ENCODE results near the gene NDUFAF7. TPM values are rescaled to one million over a fixed set of nuclear protein-coding genes. Genes with fewer than 3 reads are reported as not detected.
"Not testable (repeated sequence)": the region's sequence is repeated elsewhere in the genome, so short reads cannot be mapped to it uniquely, and the experiment has no call there.

Gene NDUFAF7
- total RNA-seq, 2 donors from 2014 or later, result 15.2 to 22.3 TPM

DNA sequence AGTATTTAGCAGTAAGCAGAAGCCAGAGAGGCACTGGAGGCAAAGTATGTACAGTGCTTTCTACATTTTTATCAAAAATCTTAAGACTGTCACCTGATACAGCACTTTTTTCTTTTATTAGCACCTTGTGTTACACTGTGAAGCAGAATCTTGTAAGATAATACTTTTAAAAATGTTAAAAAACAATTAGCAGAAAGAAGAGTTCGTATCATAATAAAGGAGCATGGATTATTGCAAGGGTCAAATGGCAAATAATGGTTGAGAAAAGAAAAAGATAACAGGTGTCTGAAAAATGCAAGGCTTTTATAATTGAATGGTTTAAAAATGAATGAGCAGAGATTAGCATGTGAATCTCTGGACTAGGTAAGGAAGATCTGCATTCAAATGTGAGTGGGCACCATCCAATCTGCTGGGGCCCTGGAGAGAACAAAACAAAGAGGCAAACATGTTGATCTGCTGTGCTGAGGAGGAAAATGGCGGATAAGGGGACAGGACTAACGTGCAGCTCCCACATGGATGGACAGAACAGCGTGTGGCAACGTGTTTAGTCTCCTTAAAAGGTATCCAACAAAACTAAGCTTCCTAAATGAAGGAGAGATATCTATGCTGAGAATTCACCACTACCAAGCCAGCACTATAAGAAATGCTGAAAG is 25.6 kb upstream of the NDUFAF7 start:
- Histone ChIP-seq H3K36me3 (peaks cover 65% of the 10 kb centered on the region), H3K4me1 (ENCODE audit: control insufficient read depth in 1 of 2, low read depth in 2 of 2) (no peaks in the 10 kb centered on the region), H3K27me3 (replicated peaks; ENCODE audit: insufficient read depth) (no peaks in the 10 kb centered on the region), H3K4me3 (no peak overlapping the region), H3K27ac (no peak overlapping the region), H3K9me3 (peaks cover 19% of the 10 kb centered on the region)
- no peak for DNase-seq (ENCODE audit: low spot score)
- no peak for ATAC-seq (ENCODE audit: insufficient number of reproducible peaks, low FRiP score, low read depth)
- TF ChIP-seq, protein P1, sequence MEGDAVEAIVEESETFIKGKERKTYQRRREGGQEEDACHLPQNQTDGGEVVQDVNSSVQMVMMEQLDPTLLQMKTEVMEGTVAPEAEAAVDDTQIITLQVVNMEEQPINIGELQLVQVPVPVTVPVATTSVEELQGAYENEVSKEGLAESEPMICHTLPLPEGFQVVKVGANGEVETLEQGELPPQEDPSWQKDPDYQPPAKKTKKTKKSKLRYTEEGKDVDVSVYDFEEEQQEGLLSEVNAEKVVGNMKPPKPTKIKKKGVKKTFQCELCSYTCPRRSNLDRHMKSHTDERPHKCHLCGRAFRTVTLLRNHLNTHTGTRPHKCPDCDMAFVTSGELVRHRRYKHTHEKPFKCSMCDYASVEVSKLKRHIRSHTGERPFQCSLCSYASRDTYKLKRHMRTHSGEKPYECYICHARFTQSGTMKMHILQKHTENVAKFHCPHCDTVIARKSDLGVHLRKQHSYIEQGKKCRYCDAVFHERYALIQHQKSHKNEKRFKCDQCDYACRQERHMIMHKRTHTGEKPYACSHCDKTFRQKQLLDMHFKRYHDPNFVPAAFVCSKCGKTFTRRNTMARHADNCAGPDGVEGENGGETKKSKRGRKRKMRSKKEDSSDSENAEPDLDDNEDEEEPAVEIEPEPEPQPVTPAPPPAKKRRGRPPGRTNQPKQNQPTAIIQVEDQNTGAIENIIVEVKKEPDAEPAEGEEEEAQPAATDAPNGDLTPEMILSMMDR (IDR thresholded peaks at IDR 0.05), result no peak

DNA sequence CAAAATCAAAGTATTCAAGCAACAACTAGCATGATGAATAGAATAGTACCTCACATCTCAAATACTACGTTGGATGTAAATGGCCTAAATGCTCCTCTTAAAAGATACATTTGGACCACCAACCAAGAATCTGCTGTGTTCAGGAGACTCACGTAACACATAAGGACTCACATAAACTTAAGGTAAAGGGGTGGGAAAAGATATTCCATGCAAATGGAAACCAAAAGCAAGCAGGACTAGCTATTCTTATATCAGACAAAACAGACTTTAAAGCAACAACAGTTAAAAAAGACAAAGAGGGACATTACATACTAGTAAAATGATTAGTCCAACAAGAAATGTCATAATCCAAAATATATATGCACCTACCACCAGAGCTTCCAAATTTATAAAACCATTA is 24.7 kb upstream of the NDUFAF7 start:
- ATAC-seq (ENCODE audit: insufficient number of reproducible peaks, low FRiP score, low read depth); H3K4me3 ChIP-seq; H3K27ac ChIP-seq; H3K4me1 ChIP-seq (ENCODE audit: control insufficient read depth in 1 of 2, low read depth in 2 of 2); DNase-seq (ENCODE audit: low spot score); H3K27me3 ChIP-seq (replicated peaks; ENCODE audit: insufficient read depth): not testable (repeated sequence)
- Histone ChIP-seq H3K36me3 (peaks cover 64% of the 10 kb centered on the region), H3K9me3 (peaks cover 19% of the 10 kb centered on the region)

DNA sequence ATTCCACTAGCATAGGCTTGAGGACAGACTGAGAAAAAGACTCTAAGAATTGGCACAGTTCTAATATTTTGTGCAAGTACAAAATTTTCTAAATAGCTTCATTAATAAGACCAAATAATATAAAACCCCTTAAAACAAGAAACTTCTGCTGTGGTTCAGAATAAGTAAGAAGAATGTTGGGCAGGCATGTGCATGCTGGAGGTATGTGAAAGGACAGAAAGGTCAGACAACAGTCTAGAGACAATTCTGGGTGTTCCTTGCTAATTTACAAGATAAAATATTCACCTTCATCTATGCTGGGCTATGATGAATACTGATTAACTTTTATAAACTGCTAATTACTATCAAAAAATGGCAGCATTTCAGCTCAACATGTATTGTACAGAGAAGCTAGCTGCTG is 20.2 kb upstream of the NDUFAF7 start:
- H3K36me3 ChIP-seq, result peaks cover 53% of the 10 kb centered on the region
- no peak overlapping the region for H3K27ac ChIP-seq
- TF ChIP-seq, protein P1 (IDR thresholded peaks at IDR 0.05), result no peak
- H3K27me3 ChIP-seq (replicated peaks; ENCODE audit: insufficient read depth), result no peaks in the 10 kb centered on the region
- no peak for ATAC-seq (ENCODE audit: insufficient number of reproducible peaks, low FRiP score, low read depth)
- no peak for DNase-seq (ENCODE audit: low spot score)
- no peaks in the 10 kb centered on the region for H3K4me1 ChIP-seq (ENCODE audit: control insufficient read depth in 1 of 2, low read depth in 2 of 2)
- H3K4me3 ChIP-seq, result no peak overlapping the region
- H3K9me3 ChIP-seq, result peaks cover 14% of the 10 kb centered on the region

DNA sequence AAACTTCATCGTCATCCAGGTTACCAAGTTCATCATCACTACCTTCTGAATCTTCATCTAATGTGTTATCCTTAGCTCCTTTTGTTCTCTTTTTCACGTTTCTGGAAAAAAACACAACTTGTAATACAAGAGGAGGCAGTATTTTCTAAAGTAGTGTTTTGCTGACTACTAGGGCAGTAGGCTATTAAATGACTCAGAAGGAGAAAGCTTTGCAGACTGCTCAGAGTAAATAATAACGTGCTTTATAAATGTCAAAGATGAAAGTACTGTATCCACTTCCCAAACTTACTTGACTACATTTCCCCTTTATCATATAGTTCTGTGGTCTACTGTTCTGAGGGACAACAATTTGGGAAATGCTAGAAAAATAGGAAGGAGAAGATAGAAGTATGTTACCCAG is 19.5 kb upstream of the NDUFAF7 start:
- no peak for ATAC-seq (ENCODE audit: insufficient number of reproducible peaks, low FRiP score, low read depth)
- Histone ChIP-seq H3K36me3 (peaks cover 52% of the 10 kb centered on the region), H3K9me3 (peaks cover 14% of the 10 kb centered on the region), H3K27ac (no peak overlapping the region), H3K4me1 (ENCODE audit: control insufficient read depth in 1 of 2, low read depth in 2 of 2) (no peaks in the 10 kb centered on the region), H3K4me3 (no peak overlapping the region), H3K27me3 (replicated peaks; ENCODE audit: insufficient read depth) (no peaks in the 10 kb centered on the region)
- no peak for DNase-seq (ENCODE audit: low spot score)
- TF ChIP-seq, protein P1 (IDR thresholded peaks at IDR 0.05), result no peak

DNA sequence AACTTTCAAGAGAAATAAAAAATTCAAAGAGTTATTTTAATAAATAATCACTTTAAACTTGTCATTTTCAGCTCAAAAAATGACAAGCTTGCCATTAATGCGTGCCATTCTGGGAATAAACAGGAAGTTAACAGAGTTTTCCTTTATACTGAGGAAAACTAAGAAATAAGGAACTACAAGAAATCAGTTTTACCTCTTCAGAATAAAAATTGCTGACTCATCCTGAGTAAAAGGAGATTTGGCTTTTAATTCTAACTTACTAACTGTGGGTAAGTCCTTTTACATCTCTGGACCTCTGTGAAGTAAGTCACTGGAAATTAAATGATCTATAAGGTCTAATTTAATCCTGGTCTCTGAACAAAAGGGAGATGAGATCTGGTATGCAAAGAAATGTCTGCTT is 16.2 kb upstream of the NDUFAF7 start:
- no peak overlapping the region for H3K27ac ChIP-seq
- ATAC-seq (ENCODE audit: insufficient number of reproducible peaks, low FRiP score, low read depth) (no peak), DNase-seq (ENCODE audit: low spot score) (no peak)
- H3K27me3 ChIP-seq (replicated peaks; ENCODE audit: insufficient read depth), result no peaks in the 10 kb centered on the region
- TF ChIP-seq, protein P1 (IDR thresholded peaks at IDR 0.05), result no peak
- H3K4me3 ChIP-seq, result no peak overlapping the region
- peaks cover 31% of the 10 kb centered on the region for H3K36me3 ChIP-seq
- H3K9me3 ChIP-seq, result no peaks in the 10 kb centered on the region
- no peaks in the 10 kb centered on the region for H3K4me1 ChIP-seq (ENCODE audit: control insufficient read depth in 1 of 2, low read depth in 2 of 2)

DNA sequence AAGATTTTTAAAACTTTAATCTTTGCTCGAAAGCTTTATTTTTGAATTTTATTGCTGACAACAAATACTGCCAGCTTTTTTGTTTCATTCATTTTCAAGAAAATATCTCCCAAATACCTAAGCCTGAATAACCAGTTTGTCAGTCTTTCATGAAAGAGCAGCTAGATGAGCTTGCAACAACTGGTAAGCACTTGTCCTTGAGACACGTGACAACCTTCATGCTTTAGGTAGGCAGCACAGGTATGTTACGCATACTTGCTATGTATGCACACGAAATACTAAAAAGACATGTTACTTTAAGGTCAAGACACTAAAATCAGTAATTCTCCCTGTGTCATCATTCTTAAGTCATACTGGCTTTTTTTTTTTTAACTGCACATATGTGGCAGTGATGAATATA is 12.4 kb upstream of the NDUFAF7 start:
- ATAC-seq (ENCODE audit: insufficient number of reproducible peaks, low FRiP score, low read depth), result no peak
- Histone ChIP-seq H3K9me3 (no peaks in the 10 kb centered on the region), H3K27ac (no peak overlapping the region), H3K4me1 (ENCODE audit: control insufficient read depth in 1 of 2, low read depth in 2 of 2) (no peaks in the 10 kb centered on the region), H3K4me3 (no peak overlapping the region), H3K36me3 (peaks cover 32% of the 10 kb centered on the region), H3K27me3 (replicated peaks; ENCODE audit: insufficient read depth) (no peaks in the 10 kb centered on the region)
- DNase-seq (ENCODE audit: low spot score), result no peak
- TF ChIP-seq, protein P1 (IDR thresholded peaks at IDR 0.05), result no peak

Data from thoracic aorta (tissue), 2 donors.